Ascending aorta (tissue), 2 donors: ENCODE measurements around the gene PRAMEF12. TPM values are rescaled to one million over a fixed set of nuclear protein-coding genes. Genes with fewer than 3 reads are reported as not detected.

ENCODE experiments used
- DNase-seq, 2 donors: peaks; one replicate each; pipeline ENCODE4 v3.0.0-alpha.2; 2019; ENCODE audit warnings: low spot score in 2 of 2
- H3K27ac ChIP-seq, 2 donors: fragments of 200-600 bp; sonication (generic); one replicate each; pipeline ENCODE4 v1.5.1; 2016 to 2017; ENCODE audit warnings: mild to moderate bottlenecking in 1 of 2
- H3K27me3 ChIP-seq: fragments of 200-600 bp; sonication (generic); one replicate; pipeline ENCODE4 v1.5.1; 2017
- H3K36me3 ChIP-seq, 2 donors: fragments of 200-600 bp; sonication (generic); one replicate each; pipeline ENCODE4 v1.5.1; 2016
- H3K4me1 ChIP-seq, 2 donors: fragments of 200-600 bp; sonication (generic); one replicate each; pipeline ENCODE4 v1.5.1; 2016 to 2017; ENCODE audit warnings: mild to moderate bottlenecking in 1 of 2
- H3K4me3 ChIP-seq, 2 donors: fragments of 200-600 bp; sonication (generic); one replicate each; pipeline ENCODE4 v1.5.1; 2016 to 2017; ENCODE audit warnings: mild to moderate bottlenecking in 1 of 2
- H3K9me3 ChIP-seq, 2 donors: fragments of 200-600 bp; sonication (generic); one replicate each; pipeline ENCODE4 v1.5.1; 2016
- CTCF ChIP-seq, 3 experiments: fragments of 200-600 bp in 2 of 3; fragments of 450-650 bp in 1 of 3; sonication (generic) in 2 of 3; IDR thresholded peaks; one replicate each; pipeline ENCODE4 v1.5.1; 2016 to 2019; ENCODE audit warnings: antibody characterized with exemption in 3 of 3, mild to moderate bottlenecking in 1 of 3, moderate library complexity in 1 of 3
- intact Hi-C: fragments of 100-400 bp; cut with DNase I; formaldehyde crosslinking; loops from one replicate; pipeline ENCODE4 v1.15.1; 2023
- total RNA-seq: library from RNA; depleted of rRNA; stranded (reverse); fragments of >200 nt; gene quantifications from one replicate; pipeline ENCODE4 v1.1.0, GENCODE V29; 2016

Gene PRAMEF12
- total RNA-seq, 1 donor from 2014 or later = not detected

DNA sequence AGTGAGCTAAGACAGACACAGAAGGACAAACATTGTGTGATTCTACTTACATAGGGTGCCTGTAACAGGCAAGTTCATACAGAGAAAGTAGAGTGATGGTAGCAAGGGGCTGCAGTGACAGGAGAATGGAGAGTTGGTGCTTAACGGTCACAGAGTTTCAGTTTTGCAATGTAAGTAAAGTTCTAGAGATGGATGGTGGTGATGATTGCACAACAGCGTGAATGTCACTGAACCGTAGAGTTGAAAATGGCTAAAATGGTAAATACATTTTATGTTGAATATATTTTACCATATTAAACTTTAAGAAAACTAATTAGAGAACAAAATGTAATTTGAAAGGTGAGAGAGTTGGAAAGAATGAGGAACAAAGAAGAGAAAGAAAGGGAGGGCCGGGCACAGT is 18.8 kb upstream of the PRAMEF12 start:
- no peak for TF ChIP-seq CTCF (IDR thresholded peaks at IDR 0.05)
- Histone ChIP-seq H3K4me1 (no peaks in the 10 kb centered on the region), H3K36me3 (no peaks in the 10 kb centered on the region), H3K27ac (no peak overlapping the region), H3K27me3 (no peaks in the 10 kb centered on the region), H3K4me3 (no peak overlapping the region), H3K9me3 (peaks cover 0 to under 1% of the 10 kb centered on the region in 2 donors)
- DNase-seq = no peak
- intact Hi-C loops = no loop called here

DNA sequence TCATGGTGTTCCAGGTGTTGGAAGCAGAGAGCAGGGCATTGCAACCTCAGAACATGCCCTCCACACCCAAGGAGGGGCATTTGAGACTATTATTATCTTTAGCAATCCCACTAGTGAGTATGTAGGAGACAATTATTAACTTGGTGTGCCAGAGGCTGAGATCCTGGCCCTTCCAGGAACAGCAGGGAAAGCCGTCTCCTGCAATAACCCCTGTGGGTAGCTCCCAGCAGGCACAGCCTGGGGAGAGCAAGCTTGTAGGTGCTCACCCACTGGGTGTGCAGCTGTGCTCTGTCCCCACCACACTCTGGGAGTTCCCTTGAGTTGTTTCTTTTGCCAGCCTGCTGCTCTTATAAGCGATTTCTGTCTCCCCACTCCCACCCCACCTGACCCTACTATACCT is 17.3 kb upstream of the PRAMEF12 start:
- no peak for TF ChIP-seq CTCF (IDR thresholded peaks at IDR 0.05)
- Histone ChIP-seq H3K27ac (no peak overlapping the region), H3K36me3 (no peaks in the 10 kb centered on the region), H3K27me3 (no peaks in the 10 kb centered on the region), H3K4me3 (no peak overlapping the region), H3K9me3 (no peaks in the 10 kb centered on the region), H3K4me1 (no peaks in the 10 kb centered on the region)
- intact Hi-C loops = no loop called here
- DNase-seq = no peak

- Histone ChIP-seq H3K9me3 (no peaks in the 10 kb centered on the region), H3K27me3 (no peaks in the 10 kb centered on the region), H3K36me3 (no peaks in the 10 kb centered on the region), H3K27ac (no peak overlapping the region), H3K4me1 (no peaks in the 10 kb centered on the region), H3K4me3 (no peak overlapping the region)
- DNase-seq = no peak
- TF ChIP-seq CTCF (IDR thresholded peaks at IDR 0.05) = no peak
- intact Hi-C loops = no loop called here
These were observed 16.6 kb upstream of the PRAMEF12 start for GRCh38 chr1:12756768-12757413.

DNA sequence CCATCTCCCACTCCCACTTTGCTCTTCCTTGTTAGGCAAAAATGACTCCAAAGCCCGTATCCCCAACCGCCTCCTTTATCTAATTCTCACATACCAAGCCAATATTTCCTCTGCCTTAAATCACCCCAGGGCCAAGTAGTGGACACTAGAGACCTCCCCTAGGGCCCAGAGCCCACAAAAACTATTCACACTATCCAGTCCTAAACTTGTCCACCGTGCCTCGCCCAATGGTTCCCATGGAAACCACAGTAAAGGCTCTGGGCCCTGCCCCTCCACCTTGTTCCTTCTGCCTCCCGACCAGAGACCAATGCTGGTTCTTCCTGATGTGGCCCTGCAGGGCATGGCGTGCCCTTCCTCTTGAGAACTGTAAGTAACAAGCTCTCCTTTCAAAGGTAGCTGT is 15.7 kb upstream of the PRAMEF12 start:
- no peaks in the 10 kb centered on the region for H3K9me3 ChIP-seq
- H3K4me3 ChIP-seq = no peak overlapping the region
- no peaks in the 10 kb centered on the region for H3K36me3 ChIP-seq
- intact Hi-C loops = no loop called here
- H3K27me3 ChIP-seq = no peaks in the 10 kb centered on the region
- no peaks in the 10 kb centered on the region for H3K4me1 ChIP-seq
- H3K27ac ChIP-seq = no peak overlapping the region
- no peak for TF ChIP-seq CTCF (IDR thresholded peaks at IDR 0.05)
- no peak for DNase-seq

DNA sequence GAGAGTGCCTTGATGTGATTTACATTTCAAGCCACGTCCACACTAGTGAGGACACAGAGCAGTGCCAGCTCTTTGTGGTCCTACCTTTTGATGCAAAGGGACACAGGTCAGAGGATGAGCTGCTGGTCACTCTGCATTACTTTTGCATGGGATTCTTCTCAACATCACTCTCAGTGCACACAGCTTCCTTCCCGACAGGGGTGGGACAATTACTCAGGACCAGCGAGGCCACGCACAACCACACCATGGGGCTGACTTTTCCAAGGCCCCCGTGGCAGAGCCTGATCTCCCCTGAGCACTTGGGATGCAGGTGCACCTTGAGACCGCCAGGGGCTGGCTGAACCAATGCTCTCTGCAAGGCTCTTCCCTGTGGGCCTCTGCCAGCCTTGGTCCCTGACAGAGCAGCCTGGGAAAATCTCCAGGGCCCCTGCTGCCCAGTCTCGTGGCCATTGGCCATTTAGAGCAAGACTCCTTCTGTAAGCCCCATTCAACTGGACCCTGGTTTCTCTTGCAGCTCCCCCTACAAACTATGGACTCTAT is 13.2 kb upstream of the PRAMEF12 start:
- H3K27me3 ChIP-seq = no peaks in the 10 kb centered on the region
- TF ChIP-seq CTCF (IDR thresholded peaks at IDR 0.05) = no peak
- no peaks in the 10 kb centered on the region for H3K9me3 ChIP-seq
- H3K27ac ChIP-seq = no peak overlapping the region
- intact Hi-C loops = no loop called here
- H3K4me1 ChIP-seq = no peaks in the 10 kb centered on the region
- H3K36me3 ChIP-seq = no peaks in the 10 kb centered on the region
- DNase-seq = no peak
- H3K4me3 ChIP-seq = no peak overlapping the region
